HG03460 (cell line): Measurements from ENCODE around the gene XRCC3.

Experiments used
- ATAC-seq: cut with Tn5 transposase; IDR thresholded peaks from one replicate; pipeline ENCODE4 v1.9.1; 2021; ENCODE audit not compliant: unreplicated experiment

The XRCC3 gene

GRCh38 chr14:103727313-103727980, 12.2 kb upstream of the XRCC3 start:
- no peak for ATAC-seq

- ATAC-seq = no peak
Observed at GRCh38 chr14:103726474-103726873, 11.2 kb upstream of the XRCC3 start.

- no peak for ATAC-seq
Observed at GRCh38 chr14:103725739-103726395, 10.6 kb upstream of the XRCC3 start.

GRCh38 chr14:103725001-103725682, 9.9 kb upstream of the XRCC3 start:
- ATAC-seq = no peak

GRCh38 chr14:103724116-103724515, 8.9 kb upstream of the XRCC3 start:
- ATAC-seq = no peak

GRCh38 chr14:103723748-103724081, 8.5 kb upstream of the XRCC3 start:
- ATAC-seq = no peak

- no peak for ATAC-seq
Observed at GRCh38 chr14:103721334-103722120, 6.3 kb upstream of the XRCC3 start.

GRCh38 chr14:103719751-103720150, 4.5 kb upstream of the XRCC3 start:
- ATAC-seq = no peak

- no peak for ATAC-seq
Observed at GRCh38 chr14:103718572-103718971, 3.3 kb upstream of the XRCC3 start.

- no peak for ATAC-seq
Observed at GRCh38 chr14:103716899-103717411, 1.7 kb upstream of the XRCC3 start.

- ATAC-seq = no peak
Observed at GRCh38 chr14:103716091-103716801, 995 bp upstream of the XRCC3 start.

GRCh38 chr14:103714063-103714724, 1.1 kb downstream of the XRCC3 start:
- no peak for ATAC-seq

- no peak for ATAC-seq
Observed at GRCh38 chr14:103713304-103714062, 1.8 kb downstream of the XRCC3 start.

- no peak for ATAC-seq
Observed at GRCh38 chr14:103712633-103713247, 2.5 kb downstream of the XRCC3 start.

GRCh38 chr14:103711516-103712431, 3.5 kb downstream of the XRCC3 start:
- ATAC-seq = no peak

GRCh38 chr14:103710771-103711377, 4.4 kb downstream of the XRCC3 start:
- ATAC-seq = no peak

GRCh38 chr14:103709814-103710213, 5.4 kb downstream of the XRCC3 start:
- no peak for ATAC-seq
